ENCODE measurements around the gene GSTO2. TPM values are rescaled to one million over a fixed set of nuclear protein-coding genes. Genes with fewer than 3 reads are reported as not detected.
A peak's percentile ranks its signal among the peaks of the same experiment; 100 is the strongest.

Gene GSTO2
- total RNA-seq, 4 donors from 2014 or later = 19.9 to 29.8 (median 22.6) TPM

- WGBS, 2 donors = 14 to 29% methylated on average over 6 of the region's 6 CpGs
- no peak overlapping the region for H3K4me3 ChIP-seq (ENCODE audit: low read depth, poor library complexity, severe bottlenecking)
- TF ChIP-seq, protein P1, sequence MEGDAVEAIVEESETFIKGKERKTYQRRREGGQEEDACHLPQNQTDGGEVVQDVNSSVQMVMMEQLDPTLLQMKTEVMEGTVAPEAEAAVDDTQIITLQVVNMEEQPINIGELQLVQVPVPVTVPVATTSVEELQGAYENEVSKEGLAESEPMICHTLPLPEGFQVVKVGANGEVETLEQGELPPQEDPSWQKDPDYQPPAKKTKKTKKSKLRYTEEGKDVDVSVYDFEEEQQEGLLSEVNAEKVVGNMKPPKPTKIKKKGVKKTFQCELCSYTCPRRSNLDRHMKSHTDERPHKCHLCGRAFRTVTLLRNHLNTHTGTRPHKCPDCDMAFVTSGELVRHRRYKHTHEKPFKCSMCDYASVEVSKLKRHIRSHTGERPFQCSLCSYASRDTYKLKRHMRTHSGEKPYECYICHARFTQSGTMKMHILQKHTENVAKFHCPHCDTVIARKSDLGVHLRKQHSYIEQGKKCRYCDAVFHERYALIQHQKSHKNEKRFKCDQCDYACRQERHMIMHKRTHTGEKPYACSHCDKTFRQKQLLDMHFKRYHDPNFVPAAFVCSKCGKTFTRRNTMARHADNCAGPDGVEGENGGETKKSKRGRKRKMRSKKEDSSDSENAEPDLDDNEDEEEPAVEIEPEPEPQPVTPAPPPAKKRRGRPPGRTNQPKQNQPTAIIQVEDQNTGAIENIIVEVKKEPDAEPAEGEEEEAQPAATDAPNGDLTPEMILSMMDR (IDR thresholded peaks at IDR 0.05) = no peak
- intact Hi-C loops (cut with DNase I; ENCODE audit: low total_unique reads) = no loop called here
- DNase-seq (ENCODE audit: low spot score in 2 of 2) = no peak
Observed at GRCh38 chr10:104317269-104317710, 48.3 kb downstream of the GSTO2 start.

DNA sequence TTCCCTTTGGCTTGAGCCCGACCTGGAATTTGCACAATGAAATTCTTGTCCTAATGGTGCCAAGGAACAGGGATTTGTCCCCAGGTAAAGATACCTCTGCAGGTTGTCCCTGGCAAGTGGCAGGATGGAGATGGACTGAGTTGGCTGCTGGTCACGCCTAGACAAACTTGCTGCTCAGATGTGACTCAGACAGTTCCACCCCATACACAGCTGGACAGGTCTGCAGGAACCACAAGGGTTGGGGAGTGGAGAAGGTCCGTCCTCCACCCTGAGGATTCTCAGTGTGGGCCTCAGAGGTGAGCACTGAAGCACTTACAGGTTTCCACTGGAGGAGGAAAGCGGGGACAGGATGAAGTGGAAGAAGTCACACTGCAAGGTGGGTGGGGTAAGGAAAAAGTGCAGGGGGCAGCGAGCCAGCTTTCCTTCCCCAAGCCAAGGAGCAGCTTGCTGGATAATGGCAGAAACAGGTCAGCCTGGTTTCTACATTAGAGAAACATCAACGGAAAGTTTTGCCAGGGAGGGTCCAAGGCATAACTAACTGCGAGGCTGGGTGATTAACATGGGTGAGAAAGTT lies 48.8 kb downstream of the GSTO2 start:
- DNase-seq (ENCODE audit: low spot score in 2 of 2) = peak in 1 of 2 donors; percentile 86
- H3K4me3 ChIP-seq (ENCODE audit: low read depth, poor library complexity, severe bottlenecking) = no peak overlapping the region
- intact Hi-C loops (cut with DNase I; ENCODE audit: low total_unique reads) = no loop called here
- 52 to 65% methylated on average over 7 of the region's 7 CpGs for WGBS, 2 donors
- TF ChIP-seq, protein P1 (IDR thresholded peaks at IDR 0.05) = no peak
- no peak for TF ChIP-seq POLR2A (IDR thresholded peaks at IDR 0.05)

DNA sequence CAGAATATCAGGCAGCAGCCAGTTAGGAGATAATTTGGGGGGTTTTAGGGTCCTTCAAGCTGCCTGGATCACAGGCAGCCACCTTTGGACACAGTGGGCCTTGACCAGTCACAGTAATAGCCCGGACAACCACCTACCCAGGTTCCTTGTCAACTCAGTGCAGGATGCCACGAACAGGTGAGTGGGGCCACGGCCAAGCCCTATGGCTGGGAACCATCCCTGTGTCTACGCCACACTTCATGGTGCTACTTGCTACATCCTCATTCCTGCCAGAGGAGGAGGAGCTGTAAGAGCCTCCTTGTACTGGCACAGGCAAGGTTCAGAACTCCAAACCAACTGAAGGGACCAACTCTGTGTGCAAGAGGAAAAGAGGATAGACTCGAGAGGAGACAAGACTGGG lies 49.3 kb downstream of the GSTO2 start:
- 66 to 71% methylated on average over 5 of the region's 5 CpGs for WGBS, 2 donors
- DNase-seq (ENCODE audit: low spot score in 2 of 2) = peak in 1 of 2 donors; percentile 87
- intact Hi-C loops (cut with DNase I; ENCODE audit: low total_unique reads) = no loop called here
- no peak overlapping the region for H3K4me3 ChIP-seq (ENCODE audit: low read depth, poor library complexity, severe bottlenecking)
- no peak for TF ChIP-seq POLR2A (IDR thresholded peaks at IDR 0.05)
- TF ChIP-seq, protein P1 (IDR thresholded peaks at IDR 0.05) = no peak

GRCh38 chr10:104318810-104319741 lies 50.1 kb downstream of the GSTO2 start:
- intact Hi-C loops (cut with DNase I; ENCODE audit: low total_unique reads) = no loop called here
- H3K4me3 ChIP-seq (ENCODE audit: low read depth, poor library complexity, severe bottlenecking) = no peak overlapping the region
- 42 to 58% methylated on average over 19 of the region's 19 CpGs for WGBS, 2 donors
- DNase-seq (ENCODE audit: low spot score in 2 of 2) = peak; percentile 81 to 90
- TF ChIP-seq, protein P1 (IDR thresholded peaks at IDR 0.05) = no peak
- no peak for TF ChIP-seq POLR2A (IDR thresholded peaks at IDR 0.05)

- peak in 1 of 2 donors; percentile 87 for DNase-seq (ENCODE audit: low spot score in 2 of 2)
- H3K4me3 ChIP-seq (ENCODE audit: low read depth, poor library complexity, severe bottlenecking) = no peak overlapping the region
- 75 to 80% methylated on average over 5 to 6 of the region's 6 CpGs for WGBS, 2 donors
- TF ChIP-seq, protein P1 (IDR thresholded peaks at IDR 0.05) = no peak
- TF ChIP-seq POLR2A (IDR thresholded peaks at IDR 0.05) = no peak
- intact Hi-C loops (cut with DNase I; ENCODE audit: low total_unique reads) = no loop called here
Observed at GRCh38 chr10:104321226-104321625, 52.2 kb downstream of the GSTO2 start.

Measured in lower leg skin (tissue), 4 donors.